Measurements from ENCODE around the gene SPATA24. TPM values are rescaled to one million over a fixed set of nuclear protein-coding genes. Genes with fewer than 3 reads are reported as not detected.
"Not testable (repeated sequence)": the region's sequence is repeated elsewhere in the genome, so short reads cannot be mapped to it uniquely, and the experiment has no call there.

Gene SPATA24
- total and polyA plus RNA-seq, 2 of the 8 experiments (the other 6 are each of a cell fraction or from before 2014, with no cell fraction given) = 5.8 to 9.4 TPM

GRCh38 chr5:139347863-139348262 is 56.0 kb downstream of the SPATA24 start:
- H4K20me1 ChIP-seq (replicated peaks in 1 of 2; ENCODE audit: control insufficient read depth in 1 of 2, insufficient read depth in 2 of 2, low read length in 2 of 2) = peaks cover 18% of the 10 kb centered on the region in 2 experiments
- not testable (repeated sequence) for H3K18ac ChIP-seq (ENCODE audit: extremely low read depth, low read length); H3K56ac ChIP-seq (replicated peaks; ENCODE audit: insufficient read length, low read depth, low read length); H3K27me3 ChIP-seq (replicated peaks in 1 of 4; ENCODE audit: control insufficient read depth in 3 of 4, extremely low read depth in 1 of 4, insufficient read depth in 3 of 4, low read length in 3 of 4); H2AK5ac ChIP-seq (ENCODE audit: low read depth, low read length); DNase-seq (ENCODE audit: low read depth in 1 of 2, low spot score in 2 of 2); H3K4me1 ChIP-seq (replicated peaks in 1 of 4; ENCODE audit: control insufficient read depth in 3 of 4, insufficient read depth in 4 of 4, low read length in 3 of 4); H2BK20ac ChIP-seq (ENCODE audit: low read length); H2BK15ac ChIP-seq (ENCODE audit: low read length); H3K9me3 ChIP-seq (ENCODE audit: insufficient read depth in 2 of 2, low read depth in 1 of 2, low read length in 1 of 2); H3K14ac ChIP-seq (ENCODE audit: insufficient read length); H3K79me1 ChIP-seq (ENCODE audit: low read depth, low read length); H3K4me2 ChIP-seq (ENCODE audit: insufficient read depth in 1 of 2, low read depth in 2 of 2, low read length in 2 of 2); H4K91ac ChIP-seq (replicated peaks; ENCODE audit: insufficient read length, low read length); H3K4me3 ChIP-seq (ENCODE audit: extremely low read depth in 1 of 4, insufficient read depth in 2 of 4, low read depth in 3 of 4, low read length in 4 of 4); H2BK12ac ChIP-seq (ENCODE audit: low read depth, low read length); H2BK5ac ChIP-seq (ENCODE audit: low read depth, low read length); H3K23ac ChIP-seq (ENCODE audit: insufficient read length); H2AFZ ChIP-seq (ENCODE audit: low read length); H3K4ac ChIP-seq (replicated peaks; ENCODE audit: insufficient read length, low read depth, low read length); H3K27ac ChIP-seq (ENCODE audit: low read depth, low read length); H3K9ac ChIP-seq (replicated peaks in 1 of 4; ENCODE audit: extremely low read depth in 1 of 4, low read depth in 3 of 4, low read length in 3 of 4); H4K8ac ChIP-seq (ENCODE audit: extremely low read depth, insufficient read depth, low read length); H2BK120ac ChIP-seq (replicated peaks; ENCODE audit: low read depth, low read length); H3K23me2 ChIP-seq (ENCODE audit: low read depth, low read length); H4K5ac ChIP-seq (ENCODE audit: insufficient read length, low read depth, low read length); FAIRE-seq
- H3K36me3 ChIP-seq (ENCODE audit: control insufficient read depth in 2 of 4, insufficient read depth in 4 of 4, low read length in 3 of 4) = peaks cover 0 to 16% (median 0%) of the 10 kb centered on the region in 4 experiments; a peak in 4 of 8 replicates
- 91% methylated on average over 9 of the region's 9 CpGs; no CpG with 5 or more reads in 1 of the 2 experiments for WGBS, 2 experiments (ENCODE audit: extremely low coverage in 1 of 2, insufficient coverage in 1 of 2, insufficient read length in 1 of 2, insufficient replicate concordance in 2 of 2, low coverage in 1 of 2, low lambda C conversion rate in 2 of 2, missing lambda C conversion rate in 1 of 2)
- ChIA-PET CTCF (ENCODE audit: partially characterized antibody) (interaction anchor here (0.7 kb wide), 1 partner anchor 26 kb away, joined by 3 read pairs; no protein-coding TSS in a partner anchor), POLR2A (ENCODE audit: partially characterized antibody) (interaction anchor here (0.6 to 2.5 kb wide), 7 partner anchors 9 to 784 kb away, joined by 3 to 20 read pairs (median 3); no protein-coding TSS in a partner anchor)
- peaks cover 44 to 100% of the 10 kb centered on the region in 2 experiments for H3K79me2 ChIP-seq (ENCODE audit: control insufficient read depth in 1 of 2, insufficient read depth in 2 of 2, low read length in 2 of 2)

Small RNA genes lying within 50 kb of the gene (small RNA-seq; reads per million reads assigned to genes)
- gene RNU5B-4P (ENCODE audit: insufficient read depth) = not detected

Other genes starting within 250 kb of the SPATA24 start
- gene SIL1, start 205.7 kb downstream of the SPATA24 start, total RNA-seq (2021; fragmentation: NEBNext Ultra II Directional; extraction: Animal tissue kit (Norgen Biotek cat#: 25700)) = 6.6 and 8.3 TPM in 2 replicates
- gene SIL1, start 205.7 kb downstream of the SPATA24 start, polyA plus RNA-seq (2011; rRNA removed) = 12.8 and 13.9 TPM in 2 replicates
- gene MATR3, start 110.3 kb downstream of the SPATA24 start, total RNA-seq (2021; fragmentation: NEBNext Ultra II Directional; extraction: Animal tissue kit (Norgen Biotek cat#: 25700)) = 378 and 389 TPM in 2 replicates
- gene MATR3, start 110.3 kb downstream of the SPATA24 start, polyA plus RNA-seq (2011; rRNA removed) = 90.6 and 116 TPM in 2 replicates
- gene PAIP2, start 62.2 kb downstream of the SPATA24 start, total RNA-seq (2021; fragmentation: NEBNext Ultra II Directional; extraction: Animal tissue kit (Norgen Biotek cat#: 25700)) = 157 and 162 TPM in 2 replicates
- gene PAIP2, start 62.2 kb downstream of the SPATA24 start, polyA plus RNA-seq (2011; rRNA removed) = 68.8 and 87.6 TPM in 2 replicates
- not detected in 2 replicates for gene SLC23A1, start 20.8 kb downstream of the SPATA24 start, total RNA-seq (2021; fragmentation: NEBNext Ultra II Directional; extraction: Animal tissue kit (Norgen Biotek cat#: 25700))
- 0.03 TPM in 1 of 2 replicates, not detected in the other for gene SLC23A1, start 20.8 kb downstream of the SPATA24 start, polyA plus RNA-seq (2011; rRNA removed)
- gene MZB1, start 14.2 kb downstream of the SPATA24 start, total RNA-seq (2021; fragmentation: NEBNext Ultra II Directional; extraction: Animal tissue kit (Norgen Biotek cat#: 25700)) = 0.47 TPM in 1 of 2 replicates, not detected in the other
- gene MZB1, start 14.2 kb downstream of the SPATA24 start, polyA plus RNA-seq (2011; rRNA removed) = 0.39 and 0.71 TPM in 2 replicates
- 3.1 and 3.3 TPM in 2 replicates for gene PROB1, start 9.0 kb downstream of the SPATA24 start, total RNA-seq (2021; fragmentation: NEBNext Ultra II Directional; extraction: Animal tissue kit (Norgen Biotek cat#: 25700))
- gene PROB1, start 9.0 kb downstream of the SPATA24 start, polyA plus RNA-seq (2011; rRNA removed) = 0.89 and 1.9 TPM in 2 replicates
- gene DNAJC18, start 35.4 kb upstream of the SPATA24 start, total RNA-seq (2021; fragmentation: NEBNext Ultra II Directional; extraction: Animal tissue kit (Norgen Biotek cat#: 25700)) = 22.0 and 29.2 TPM in 2 replicates
- 3.8 and 7.8 TPM in 2 replicates for gene DNAJC18, start 35.4 kb upstream of the SPATA24 start, polyA plus RNA-seq (2011; rRNA removed)
- gene ECSCR, start 58.7 kb upstream of the SPATA24 start, total RNA-seq (2021; fragmentation: NEBNext Ultra II Directional; extraction: Animal tissue kit (Norgen Biotek cat#: 25700)) = 2.7 and 3.3 TPM in 2 replicates
- 4.9 and 7.2 TPM in 2 replicates for gene ECSCR, start 58.7 kb upstream of the SPATA24 start, polyA plus RNA-seq (2011; rRNA removed)
- gene SMIM33, start 66.9 kb upstream of the SPATA24 start, total RNA-seq (2021; fragmentation: NEBNext Ultra II Directional; extraction: Animal tissue kit (Norgen Biotek cat#: 25700)) = not detected in 2 replicates
- not detected in 2 replicates for gene SMIM33, start 66.9 kb upstream of the SPATA24 start, polyA plus RNA-seq (2011; rRNA removed)
- 0.26 and 0.42 TPM in 2 replicates for gene STING1, start 78.7 kb upstream of the SPATA24 start, total RNA-seq (2021; fragmentation: NEBNext Ultra II Directional; extraction: Animal tissue kit (Norgen Biotek cat#: 25700))
- 0.47 and 1.2 TPM in 2 replicates for gene STING1, start 78.7 kb upstream of the SPATA24 start, polyA plus RNA-seq (2011; rRNA removed)
- gene UBE2D2, start 157.2 kb upstream of the SPATA24 start, total RNA-seq (2021; fragmentation: NEBNext Ultra II Directional; extraction: Animal tissue kit (Norgen Biotek cat#: 25700)) = 194 and 203 TPM in 2 replicates
- 57.8 and 66.9 TPM in 2 replicates for gene UBE2D2, start 157.2 kb upstream of the SPATA24 start, polyA plus RNA-seq (2011; rRNA removed)
- gene CXXC5, start 244.3 kb upstream of the SPATA24 start, total RNA-seq (2021; fragmentation: NEBNext Ultra II Directional; extraction: Animal tissue kit (Norgen Biotek cat#: 25700)) = 74.0 and 78.3 TPM in 2 replicates
- gene CXXC5, start 244.3 kb upstream of the SPATA24 start, polyA plus RNA-seq (2011; rRNA removed) = 61.4 and 83.5 TPM in 2 replicates

All from H1 (cell line).